Measurements from ENCODE around the gene PPP1R12C. TPM values are rescaled to one million over a fixed set of nuclear protein-coding genes. Genes with fewer than 3 reads are reported as not detected.
"Not testable (repeated sequence)": the region's sequence is repeated elsewhere in the genome, so short reads cannot be mapped to it uniquely, and the experiment has no call there.

The PPP1R12C gene
- total and polyA plus RNA-seq, 10 of the 15 experiments (the other 5 are each of a cell fraction or from before 2014, with no cell fraction given): 1.4 to 84.7 (median 20.5) TPM

GRCh38 chr19:55107252-55107651, 10.2 kb downstream of the PPP1R12C start:
- H3K4me3 ChIP-seq; DNase-seq (ENCODE audit: low read depth, low spot score); H3K4me1 ChIP-seq (ENCODE audit: control insufficient read depth, insufficient read depth, low read length); H3K4me2 ChIP-seq (ENCODE audit: control insufficient read depth, insufficient read depth); H3K36me3 ChIP-seq (ENCODE audit: control insufficient read depth in 2 of 2, insufficient read depth in 2 of 2, low read length in 1 of 2); H3K9me3 ChIP-seq (replicated peaks; ENCODE audit: control insufficient read depth, insufficient read depth, low read length); H3K27ac ChIP-seq (ENCODE audit: control insufficient read depth, insufficient read depth); in situ Hi-C loops (cut with MboI); FAIRE-seq; H3K27me3 ChIP-seq (replicated peaks in 1 of 2; ENCODE audit: control insufficient read depth in 2 of 2, insufficient read depth in 2 of 2, low read length in 1 of 2); intact Hi-C loops (cut with micrococcal nuclease; ENCODE audit: unreplicated experiment); ATAC-seq; SMC1A ChIA-PET (ENCODE audit: uncharacterized antibody, unreplicated experiment); H2AFZ ChIP-seq (ENCODE audit: control insufficient read depth, low read depth, low read length); BruUV-seq (replicated peaks); H3K9ac ChIP-seq (ENCODE audit: control insufficient read depth, insufficient read depth, low read length); H4K20me1 ChIP-seq (ENCODE audit: control insufficient read depth, insufficient read depth); RAD21 ChIA-PET (ENCODE audit: unreplicated experiment); POLR2A ChIA-PET; H3K79me2 ChIP-seq (ENCODE audit: control insufficient read depth, insufficient read depth, low read length): not testable (repeated sequence)
- CTCF ChIA-PET: interaction anchor here (1.4 kb wide), 1 partner anchor 19 kb away, joined by 4 read pairs; no protein-coding TSS in a partner anchor
- 100% methylated on average over 3 of the region's 3 CpGs for WGBS (ENCODE audit: insufficient coverage, insufficient replicate concordance, low lambda C conversion rate, missing lambda C conversion rate)

GRCh38 chr19:55106591-55106990, 10.8 kb downstream of the PPP1R12C start:
- ATAC-seq (no peak), DNase-seq (ENCODE audit: low read depth, low spot score) (no peak), FAIRE-seq (no peak)
- Histone ChIP-seq H3K4me2 (ENCODE audit: control insufficient read depth, insufficient read depth) (no peak overlapping the region), H3K4me1 (ENCODE audit: control insufficient read depth, insufficient read depth, low read length) (no peaks in the 10 kb centered on the region), H3K27me3 (replicated peaks in 1 of 2; ENCODE audit: control insufficient read depth in 2 of 2, insufficient read depth in 2 of 2, low read length in 1 of 2) (no peaks in the 10 kb centered on the region), H3K9me3 (replicated peaks; ENCODE audit: control insufficient read depth, insufficient read depth, low read length) (no peaks in the 10 kb centered on the region; the same call in 2 of the 3 replicates), H3K9ac (ENCODE audit: control insufficient read depth, insufficient read depth, low read length) (no peak overlapping the region), H3K36me3 (ENCODE audit: control insufficient read depth in 2 of 2, insufficient read depth in 2 of 2, low read length in 1 of 2) (peaks cover 5 to 6% of the 10 kb centered on the region in 2 experiments; a peak in 3 of 4 replicates), H3K27ac (ENCODE audit: control insufficient read depth, insufficient read depth) (no peak overlapping the region), H3K4me3 (no peak overlapping the region), H2AFZ (ENCODE audit: control insufficient read depth, low read depth, low read length) (no peak overlapping the region), H4K20me1 (ENCODE audit: control insufficient read depth, insufficient read depth) (no peaks in the 10 kb centered on the region), H3K79me2 (ENCODE audit: control insufficient read depth, insufficient read depth, low read length) (no peaks in the 10 kb centered on the region)
- ChIA-PET POLR2A (no interaction called here), SMC1A (ENCODE audit: uncharacterized antibody, unreplicated experiment) (no interaction called here), CTCF (interaction anchor here (1.4 kb wide), 1 partner anchor 18 kb away, joined by 4 read pairs; no protein-coding TSS in a partner anchor), RAD21 (ENCODE audit: unreplicated experiment) (no interaction called here)
- in situ Hi-C loops (cut with MboI) (no loop called here), intact Hi-C loops (cut with micrococcal nuclease; ENCODE audit: unreplicated experiment) (no loop called here)
- no TSS peak for BruUV-seq (replicated peaks)
- WGBS (ENCODE audit: insufficient coverage, insufficient replicate concordance, low lambda C conversion rate, missing lambda C conversion rate): 86% methylated on average over 6 of the region's 6 CpGs
- TF ChIP-seq ESRRA (IDR thresholded peaks at IDR 0.05; ENCODE audit: low read length): no peak
- TF ChIP-seq SRF (IDR thresholded peaks at IDR 0.05; ENCODE audit: low read depth in 2 of 2, low read length in 2 of 2): no peak
- no peak for TF ChIP-seq SREBF1 (IDR thresholded peaks at IDR 0.05; ENCODE audit: low read length)
- TF ChIP-seq NFXL1 (IDR thresholded peaks at IDR 0.05; ENCODE audit: borderline replicate concordance): no peak
- no peak for TF ChIP-seq ZZZ3 (IDR thresholded peaks at IDR 0.05; ENCODE audit: control insufficient read depth, insufficient read length, low read depth)
- TF ChIP-seq NFIC (IDR thresholded peaks at IDR 0.05; ENCODE audit: low read depth, low read length): no peak
- no peak for TF ChIP-seq SMAD5 (IDR thresholded peaks at IDR 0.05; ENCODE audit: low read depth)
- TF ChIP-seq IRF3 (IDR thresholded peaks at IDR 0.05): no peak
- TF ChIP-seq TCF12 (IDR thresholded peaks at IDR 0.05; ENCODE audit: low read depth, low read length): no peak
- no peak for TF ChIP-seq RELB (IDR thresholded peaks at IDR 0.05; ENCODE audit: low read depth)
- TF ChIP-seq E2F8 (IDR thresholded peaks at IDR 0.05; ENCODE audit: low read depth, partially characterized antibody): no peak
- TF ChIP-seq NR2C1 (IDR thresholded peaks at IDR 0.05): no peak
- no peak for TF ChIP-seq SMARCA5 (IDR thresholded peaks at IDR 0.05)
